PFSK-1 (cell line): Measurements from ENCODE around the gene LBHD2.

Source experiments
- FOXP2 ChIP-seq: optimal IDR thresholded peaks from 2 replicates; pipeline ENCODE3; 2011; ENCODE audit warnings: borderline replicate concordance, control low read depth, inconsistent platforms; ENCODE audit not compliant: insufficient read depth; ENCODE audit errors: extremely low read length, extremely low read depth
- POLR2AphosphoS5 ChIP-seq: IDR thresholded peaks from 2 replicates; pipeline ENCODE4 v1.6.1; 2012; ENCODE audit warnings: low read depth, mild to moderate bottlenecking, control low read depth, low read length, moderate library complexity
- REST ChIP-seq, 2 experiments: IDR thresholded peaks; 2 replicates each; pipeline versions ENCODE4 v1.6.1 to v1.8.0; 2011 to 2012; ENCODE audit warnings: low read depth in 2 of 2, low read length in 2 of 2, control low read depth in 1 of 2, inconsistent platforms in 1 of 2, mild to moderate bottlenecking in 1 of 2, moderate library complexity in 1 of 2; ENCODE audit not compliant: insufficient read depth in 1 of 2
- SIN3A ChIP-seq: IDR thresholded peaks from 2 replicates; pipeline ENCODE4 v1.6.1; 2012; ENCODE audit warnings: mild to moderate bottlenecking, low read length, moderate library complexity, borderline replicate concordance; ENCODE audit not compliant: insufficient read depth

GRCh38 chr14:103090481-103091020 lies 6.5 kb downstream of the LBHD2 start:
- TF ChIP-seq POLR2AphosphoS5 (no peak), FOXP2 (no peak), REST (IDR thresholded peaks at IDR 0.05; ENCODE audit: insufficient read depth in 1 of 2, low read depth in 2 of 2, low read length in 2 of 2) (no peak), SIN3A (no peak)
